H1 (cell line): ENCODE results near the gene HRCT1.

Experiments used
- CHD2 ChIP-seq: IDR thresholded peaks from 2 replicates; pipeline ENCODE4 v1.6.1; 2012; ENCODE audit warnings: low read length, improper control_type of control experiment
- CTCF ChIP-seq, 3 experiments: IDR thresholded peaks; 1 replicate in 2 of 3; 2 replicates in 1 of 3; pipeline versions ENCODE4 v1.5.1 to v1.6.1; 2011; ENCODE audit warnings: low read length in 3 of 3, mild to moderate bottlenecking in 3 of 3, inconsistent platforms in 2 of 3, low read depth in 1 of 3, moderate library complexity in 1 of 3; ENCODE audit not compliant: insufficient read depth in 1 of 3; ENCODE audit errors: control extremely low read depth in 1 of 3
- EZH2 ChIP-seq: fragments of 200-600 bp; sonication (generic); IDR thresholded peaks from 2 replicates; pipeline ENCODE4 v1.7.1; 2012; ENCODE audit warnings: low read depth, mild to moderate bottlenecking, moderate library complexity, low read length, inconsistent platforms; ENCODE audit not compliant: severe bottlenecking
- GTF2F1 ChIP-seq: IDR thresholded peaks from 2 replicates; pipeline ENCODE4 v1.6.1; 2012; ENCODE audit warnings: low read depth, low read length, improper control_type of control experiment, borderline replicate concordance
- MAFK ChIP-seq: IDR thresholded peaks from 2 replicates; pipeline ENCODE4 v1.6.1; 2012; ENCODE audit warnings: low read depth, mild to moderate bottlenecking, improper control_type of control experiment, low read length
- MAX ChIP-seq: IDR thresholded peaks from 2 replicates; pipeline ENCODE4 v1.6.1; 2012; ENCODE audit warnings: inconsistent platforms
- POLR2A ChIP-seq, 2 experiments: IDR thresholded peaks; 1 replicate in 1 of 2; 2 replicates in 1 of 2; pipeline ENCODE4 v1.6.1; 2011; ENCODE audit warnings: low read depth in 2 of 2, low read length in 2 of 2, mild to moderate bottlenecking in 2 of 2; ENCODE audit errors: control extremely low read depth in 1 of 2
- POLR2AphosphoS5 ChIP-seq: IDR thresholded peaks from 2 replicates; pipeline ENCODE4 v1.6.1; 2011; ENCODE audit warnings: low read depth, low read length
- RFX5 ChIP-seq: IDR thresholded peaks from 2 replicates; pipeline ENCODE4 v1.6.1; 2011; ENCODE audit warnings: low read depth, low read length, improper control_type of control experiment, borderline replicate concordance
- SP1 ChIP-seq: IDR thresholded peaks from 2 replicates; pipeline ENCODE4 v1.6.1; 2011; ENCODE audit warnings: low read depth, low read length
- TAF1 ChIP-seq: IDR thresholded peaks from 2 replicates; pipeline ENCODE4 v1.6.1; 2011; ENCODE audit warnings: mild to moderate bottlenecking, low read depth, low read length

GRCh38 chr9:35856206-35856605 lies 49.8 kb upstream of the HRCT1 start:
- TF ChIP-seq POLR2A (IDR thresholded peaks at IDR 0.05; ENCODE audit: control extremely low read depth in 1 of 2, low read depth in 2 of 2, low read length in 2 of 2) = no peak
- no peak for TF ChIP-seq CTCF (IDR thresholded peaks at IDR 0.05; ENCODE audit: control extremely low read depth in 1 of 3, insufficient read depth in 1 of 3, low read depth in 1 of 3, low read length in 3 of 3)
- TF ChIP-seq EZH2 = no peak
- no peak for TF ChIP-seq RFX5
- no peak for TF ChIP-seq GTF2F1
- no peak for TF ChIP-seq CHD2
- TF ChIP-seq SP1 = no peak
- TF ChIP-seq MAFK = no peak
- no peak for TF ChIP-seq TAF1
- TF ChIP-seq POLR2AphosphoS5 = no peak
- TF ChIP-seq MAX = no peak
